Skeletal muscle tissue (tissue), 4 donors: ENCODE results near the gene SMARCA4. TPM values are rescaled to one million over a fixed set of nuclear protein-coding genes. Genes with fewer than 3 reads are reported as not detected.

Experiments used
- H3K27ac ChIP-seq: one replicate; pipeline ENCODE4 v1.7.0; 2013; ENCODE audit warnings: mild to moderate bottlenecking, low read depth, low read length, inconsistent platforms
- H3K27me3 ChIP-seq, 3 donors: one replicate each; pipeline ENCODE4 v1.7.0; 2013; ENCODE audit warnings: low read length in 3 of 3; ENCODE audit not compliant: control insufficient read depth in 3 of 3, insufficient read depth in 3 of 3
- H3K36me3 ChIP-seq, 3 donors: one replicate each; pipeline ENCODE4 v1.7.0; 2013; ENCODE audit warnings: low read length in 3 of 3; ENCODE audit not compliant: control insufficient read depth in 3 of 3, insufficient read depth in 3 of 3
- H3K4me1 ChIP-seq, 3 donors: one replicate each; pipeline ENCODE4 v1.7.0; 2013; ENCODE audit warnings: low read length in 3 of 3, mild to moderate bottlenecking in 3 of 3; ENCODE audit not compliant: control insufficient read depth in 3 of 3, insufficient read depth in 3 of 3
- H3K4me3 ChIP-seq, 3 donors: one replicate each; pipeline ENCODE4 v1.7.0; 2013; ENCODE audit warnings: low read length in 3 of 3
- H3K9ac ChIP-seq, 3 donors: one replicate each; pipeline ENCODE4 v1.7.0; 2013; ENCODE audit warnings: low read length in 3 of 3, mild to moderate bottlenecking in 3 of 3, moderate library complexity in 2 of 3, low read depth in 1 of 3
- H3K9me3 ChIP-seq, 3 donors: one replicate each; pipeline ENCODE4 v1.7.0; 2013; ENCODE audit warnings: low read length in 3 of 3; ENCODE audit not compliant: control insufficient read depth in 3 of 3
- total RNA-seq: library from RNA; depleted of rRNA; stranded (reverse); fragments of >200 nt; gene quantifications from one replicate; pipeline ENCODE4 v1.2.3, GENCODE V29; 2014
- donor health status: Osteomylitis.

The SMARCA4 gene
- total RNA-seq, 1 donor from 2014 or later, result 58.5 TPM

- Histone ChIP-seq H3K4me1 (peaks cover 27 to 37% (median 29%) of the 10 kb centered on the region in 3 donors), H3K27ac (peak overlapping the region; percentile 68), H3K36me3 (peaks cover 0 to 2% (median 0%) of the 10 kb centered on the region in 3 donors), H3K4me3 (peak overlapping the region; percentile 9 to 49 (median 21)), H3K9ac (peak overlapping the region in 2 of 3 donors; percentile 55 to 60), H3K9me3 (no peaks in the 10 kb centered on the region), H3K27me3 (no peaks in the 10 kb centered on the region)
These were observed 14.7 kb downstream of the SMARCA4 start for GRCh38 chr19:10975374-10976130.

- H3K9ac ChIP-seq, result peak overlapping the region; percentile 55 to 60 (median 57)
- H3K4me3 ChIP-seq, result peak overlapping the region; percentile 14 to 49 (median 21)
- H3K4me1 ChIP-seq, result peaks cover 27 to 37% (median 30%) of the 10 kb centered on the region in 3 donors
- H3K36me3 ChIP-seq, result peaks cover 0 to 2% (median 2%) of the 10 kb centered on the region in 3 donors
- no peaks in the 10 kb centered on the region for H3K9me3 ChIP-seq
- H3K27ac ChIP-seq, result peak overlapping the region; percentile 68
- H3K27me3 ChIP-seq, result no peaks in the 10 kb centered on the region
These were observed 15.5 kb downstream of the SMARCA4 start for GRCh38 chr19:10976131-10976892.

GRCh38 chr19:10977742-10978092, 16.9 kb downstream of the SMARCA4 start:
- no peaks in the 10 kb centered on the region for H3K27me3 ChIP-seq
- no peaks in the 10 kb centered on the region for H3K9me3 ChIP-seq
- peaks cover 0 to 2% (median 2%) of the 10 kb centered on the region in 3 donors for H3K36me3 ChIP-seq
- H3K4me3 ChIP-seq, result peak overlapping the region in 1 of 3 donors; percentile 6
- no peak overlapping the region for H3K9ac ChIP-seq
- H3K4me1 ChIP-seq, result peaks cover 27 to 35% (median 30%) of the 10 kb centered on the region in 3 donors
- H3K27ac ChIP-seq, result no peak overlapping the region

- H3K27ac ChIP-seq, result no peak overlapping the region
- no peak overlapping the region for H3K4me3 ChIP-seq
- peak overlapping the region in 2 of 3 donors; percentile 40 to 45 for H3K9ac ChIP-seq
These were observed 19.1 kb downstream of the SMARCA4 start for GRCh38 chr19:10979951-10980381.

GRCh38 chr19:10981252-10981895, 20.5 kb downstream of the SMARCA4 start:
- Histone ChIP-seq H3K4me3 (no peak overlapping the region), H3K36me3 (peaks cover 13 to 26% (median 21%) of the 10 kb centered on the region in 3 donors), H3K4me1 (peaks cover 17 to 20% (median 20%) of the 10 kb centered on the region in 3 donors), H3K9ac (no peak overlapping the region), H3K27ac (no peak overlapping the region), H3K27me3 (no peaks in the 10 kb centered on the region), H3K9me3 (no peaks in the 10 kb centered on the region)

More at GRCh38 chr19:10979951-10980381, 19.1 kb downstream of the SMARCA4 start:
- Histone ChIP-seq H3K9me3 (no peaks in the 10 kb centered on the region), H3K36me3 (peaks cover 12 to 18% (median 13%) of the 10 kb centered on the region in 3 donors), H3K4me1 (peaks cover 27 to 34% (median 30%) of the 10 kb centered on the region in 3 donors), H3K27me3 (no peaks in the 10 kb centered on the region)

- no peaks in the 10 kb centered on the region for H3K27me3 ChIP-seq
- H3K4me3 ChIP-seq, result no peak overlapping the region
- H3K4me1 ChIP-seq, result peaks cover 3 to 5% (median 4%) of the 10 kb centered on the region in 3 donors
- no peaks in the 10 kb centered on the region for H3K9me3 ChIP-seq
- no peak overlapping the region for H3K9ac ChIP-seq
- H3K36me3 ChIP-seq, result peaks cover 18 to 30% (median 30%) of the 10 kb centered on the region in 3 donors
- H3K27ac ChIP-seq, result no peak overlapping the region
These were observed 22.2 kb downstream of the SMARCA4 start for GRCh38 chr19:10983026-10983425.

- Histone ChIP-seq H3K9me3 (no peaks in the 10 kb centered on the region), H3K9ac (no peak overlapping the region), H3K27me3 (no peaks in the 10 kb centered on the region), H3K36me3 (peaks cover 26 to 41% (median 38%) of the 10 kb centered on the region in 3 donors), H3K4me1 (peaks cover 6 to 12% (median 11%) of the 10 kb centered on the region in 3 donors), H3K4me3 (no peak overlapping the region), H3K27ac (no peak overlapping the region)
These were observed 23.4 kb downstream of the SMARCA4 start for GRCh38 chr19:10984166-10984735.

GRCh38 chr19:10985502-10985901, 24.7 kb downstream of the SMARCA4 start:
- Histone ChIP-seq H3K27ac (no peak overlapping the region), H3K36me3 (peaks cover 31 to 48% (median 41%) of the 10 kb centered on the region in 3 donors), H3K27me3 (no peaks in the 10 kb centered on the region), H3K9me3 (no peaks in the 10 kb centered on the region), H3K4me1 (peaks cover 6 to 10% (median 9%) of the 10 kb centered on the region in 3 donors), H3K9ac (no peak overlapping the region), H3K4me3 (no peak overlapping the region)

- Histone ChIP-seq H3K27me3 (no peaks in the 10 kb centered on the region), H3K4me1 (peaks cover 6 to 9% (median 8%) of the 10 kb centered on the region in 3 donors), H3K4me3 (no peak overlapping the region), H3K27ac (no peak overlapping the region), H3K9me3 (no peaks in the 10 kb centered on the region), H3K36me3 (peaks cover 41 to 57% (median 47%) of the 10 kb centered on the region in 3 donors), H3K9ac (no peak overlapping the region)
These were observed 25.7 kb downstream of the SMARCA4 start for GRCh38 chr19:10986301-10987127.
